Measurements from ENCODE around the gene CD300A.

Gene CD300A

GRCh38 chr17:74508156-74508555, 41.7 kb downstream of the CD300A start:
- no peak overlapping the region for H3K4me3 ChIP-seq (ENCODE audit: low read length)
- TF ChIP-seq, protein P1, sequence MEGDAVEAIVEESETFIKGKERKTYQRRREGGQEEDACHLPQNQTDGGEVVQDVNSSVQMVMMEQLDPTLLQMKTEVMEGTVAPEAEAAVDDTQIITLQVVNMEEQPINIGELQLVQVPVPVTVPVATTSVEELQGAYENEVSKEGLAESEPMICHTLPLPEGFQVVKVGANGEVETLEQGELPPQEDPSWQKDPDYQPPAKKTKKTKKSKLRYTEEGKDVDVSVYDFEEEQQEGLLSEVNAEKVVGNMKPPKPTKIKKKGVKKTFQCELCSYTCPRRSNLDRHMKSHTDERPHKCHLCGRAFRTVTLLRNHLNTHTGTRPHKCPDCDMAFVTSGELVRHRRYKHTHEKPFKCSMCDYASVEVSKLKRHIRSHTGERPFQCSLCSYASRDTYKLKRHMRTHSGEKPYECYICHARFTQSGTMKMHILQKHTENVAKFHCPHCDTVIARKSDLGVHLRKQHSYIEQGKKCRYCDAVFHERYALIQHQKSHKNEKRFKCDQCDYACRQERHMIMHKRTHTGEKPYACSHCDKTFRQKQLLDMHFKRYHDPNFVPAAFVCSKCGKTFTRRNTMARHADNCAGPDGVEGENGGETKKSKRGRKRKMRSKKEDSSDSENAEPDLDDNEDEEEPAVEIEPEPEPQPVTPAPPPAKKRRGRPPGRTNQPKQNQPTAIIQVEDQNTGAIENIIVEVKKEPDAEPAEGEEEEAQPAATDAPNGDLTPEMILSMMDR (IDR thresholded peaks at IDR 0.05; ENCODE audit: insufficient read depth, low read depth, low read length, missing control alignments), result no peak
- no peak for DNase-seq (ENCODE audit: low read depth)

DNA sequence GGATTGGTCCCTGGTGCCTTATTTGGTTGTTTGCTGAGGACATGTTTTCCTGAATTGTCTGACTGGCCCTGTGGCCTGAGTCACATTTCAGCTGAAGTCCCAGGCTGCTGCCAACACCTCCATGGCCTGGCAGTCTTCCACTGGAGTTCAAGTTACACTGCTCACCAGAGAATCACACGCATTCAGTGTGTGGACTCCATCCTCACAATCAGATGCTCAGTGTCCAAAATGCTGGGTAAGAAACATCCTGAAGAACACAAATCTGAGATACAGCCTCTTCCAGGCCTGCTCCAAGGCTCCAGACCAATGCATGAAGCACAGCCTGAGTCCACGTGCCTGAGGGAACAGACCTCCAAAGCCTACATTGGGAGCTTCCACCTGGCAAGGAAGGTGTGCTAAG, 45.6 kb downstream of the CD300A start:
- no peak overlapping the region for H3K4me3 ChIP-seq (ENCODE audit: low read length)
- TF ChIP-seq, protein P1 (IDR thresholded peaks at IDR 0.05; ENCODE audit: insufficient read depth, low read depth, low read length, missing control alignments), result no peak
- DNase-seq (ENCODE audit: low read depth), result no peak

DNA sequence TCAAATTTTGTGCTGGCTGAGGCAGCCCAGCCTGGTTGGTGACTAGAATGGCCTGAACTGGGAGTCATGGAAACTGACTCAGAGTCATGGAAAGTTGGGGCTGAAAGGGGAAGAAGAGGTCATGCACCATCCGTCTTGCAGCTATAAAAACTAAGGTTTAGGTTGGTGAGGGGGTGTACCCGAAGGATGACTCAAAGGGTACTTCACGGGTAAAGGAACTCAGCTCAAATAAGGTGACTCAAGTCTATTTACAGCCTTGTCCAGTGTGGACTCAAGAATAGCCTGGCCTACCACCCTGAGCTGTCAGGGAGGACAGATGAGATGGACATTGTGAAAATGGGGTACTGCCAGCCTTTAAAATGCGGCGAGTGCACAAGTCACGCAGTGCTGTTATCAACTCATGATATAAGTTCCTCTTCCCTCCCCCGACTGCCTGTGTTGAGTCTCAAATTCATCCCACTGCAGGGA, 46.2 kb downstream of the CD300A start:
- no peak for DNase-seq (ENCODE audit: low read depth)
- TF ChIP-seq, protein P1 (IDR thresholded peaks at IDR 0.05; ENCODE audit: insufficient read depth, low read depth, low read length, missing control alignments), result no peak
- H3K4me3 ChIP-seq (ENCODE audit: low read length), result no peak overlapping the region

DNA sequence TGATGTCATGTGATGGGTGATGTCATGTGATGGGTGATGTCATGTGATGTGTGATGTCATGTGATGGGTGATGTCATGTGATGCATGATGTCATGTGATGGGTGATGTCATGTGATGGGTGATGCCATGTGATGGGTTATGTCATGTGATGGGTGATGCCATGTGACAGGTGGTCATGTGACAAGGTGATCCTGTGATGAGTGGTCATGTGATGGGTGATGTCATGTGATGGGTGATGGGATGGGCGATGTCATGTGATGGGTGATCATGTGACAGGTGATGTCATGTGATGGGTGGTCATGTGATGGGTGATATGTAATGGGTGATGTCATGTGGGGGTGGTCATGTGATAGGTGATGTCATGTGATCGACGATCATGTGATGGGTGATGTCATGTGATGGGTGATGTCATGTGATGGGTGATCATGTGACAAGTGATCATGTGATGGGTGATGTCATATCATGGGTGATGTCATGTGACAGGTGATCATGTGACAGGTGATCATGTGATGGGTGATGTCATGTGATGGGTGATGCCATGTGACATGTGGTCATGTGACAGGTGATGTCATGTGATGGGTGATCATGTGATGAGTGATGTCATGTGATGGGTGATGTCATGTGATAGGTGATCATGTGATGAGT, 47.7 kb downstream of the CD300A start:
- TF ChIP-seq, protein P1 (IDR thresholded peaks at IDR 0.05; ENCODE audit: insufficient read depth, low read depth, low read length, missing control alignments), result no peak
- H3K4me3 ChIP-seq (ENCODE audit: low read length), result no peak overlapping the region
- peak; percentile 33 for DNase-seq (ENCODE audit: low read depth)

DNA sequence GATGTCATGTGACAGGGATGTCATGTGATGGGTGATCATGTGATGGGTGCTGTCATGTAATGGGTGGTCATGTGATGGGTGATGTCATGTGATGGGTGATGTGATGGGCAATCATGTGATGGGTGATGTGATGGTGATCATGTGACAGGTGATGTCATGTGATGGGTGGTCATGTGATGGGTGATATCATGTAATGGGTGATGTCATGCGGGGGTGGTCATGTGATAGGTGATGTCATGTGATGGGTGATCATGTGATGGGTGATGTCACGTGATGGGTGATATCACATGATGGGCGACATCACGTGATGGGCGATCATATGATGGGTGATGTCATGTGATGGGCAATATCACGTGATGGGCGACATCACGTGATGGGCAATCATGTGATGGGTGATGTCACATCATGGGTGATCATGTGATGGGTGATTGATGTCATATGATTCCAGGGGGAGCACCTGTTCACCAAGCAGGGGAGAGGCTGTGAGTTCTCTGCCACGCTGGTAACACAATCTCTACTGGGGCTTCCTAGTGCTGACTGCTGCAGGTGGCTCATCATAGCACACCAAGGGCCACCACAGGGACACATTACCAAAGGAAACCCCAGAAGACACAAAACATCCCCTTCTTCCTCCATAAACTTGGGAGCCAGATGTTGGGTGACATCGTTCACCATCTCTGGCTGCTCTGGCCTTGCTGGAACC, 48.3 kb downstream of the CD300A start:
- TF ChIP-seq, protein P1 (IDR thresholded peaks at IDR 0.05; ENCODE audit: insufficient read depth, low read depth, low read length, missing control alignments), result no peak
- peak; percentile 27 for DNase-seq (ENCODE audit: low read depth)

DNA sequence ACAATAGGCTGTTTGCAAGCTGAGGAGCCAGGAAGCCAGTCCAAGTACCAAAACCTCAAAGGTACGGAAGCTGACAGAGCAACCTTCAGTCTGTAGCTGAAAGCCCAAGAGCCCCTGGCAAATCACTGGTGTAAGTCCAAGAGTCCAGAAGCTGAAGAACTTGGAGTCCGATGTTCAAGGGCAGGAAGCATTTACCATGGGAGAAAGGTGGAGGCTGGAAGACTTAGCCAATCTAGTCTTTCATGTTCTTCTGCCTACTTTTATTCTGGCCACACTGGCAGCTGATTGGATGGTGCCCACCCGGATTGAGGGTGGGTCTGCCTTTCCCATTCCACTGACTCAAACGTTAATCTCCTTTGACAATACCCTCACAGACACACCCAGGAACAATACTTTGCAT, 49.5 kb downstream of the CD300A start:
- DNase-seq (ENCODE audit: low read depth), result no peak
- TF ChIP-seq, protein P1 (IDR thresholded peaks at IDR 0.05; ENCODE audit: insufficient read depth, low read depth, low read length, missing control alignments), result no peak
- H3K4me3 ChIP-seq (ENCODE audit: low read length), result no peak overlapping the region

More for the DNA sequence above, 48.3 kb downstream of the CD300A start:
- no peak overlapping the region for H3K4me3 ChIP-seq (ENCODE audit: low read length)
